ENCODE measurements around the gene CACNA1E. TPM values are rescaled to one million over a fixed set of nuclear protein-coding genes. Genes with fewer than 3 reads are reported as not detected.

CACNA1E gene
- total and polyA plus RNA-seq, 2 of the 13 experiments (the other 11 are each of a cell fraction or from before 2014, with no cell fraction given), result not detected

- Histone ChIP-seq H3K79me2 (ENCODE audit: insufficient read depth, low read length) (no peaks in the 10 kb centered on the region), H3K4me3 (replicated peaks in 1 of 3; ENCODE audit: insufficient read depth in 1 of 3, low read depth in 2 of 3, low read length in 3 of 3) (no peak overlapping the region), H4K20me1 (ENCODE audit: insufficient read depth, low read length) (no peaks in the 10 kb centered on the region), H3K9me3 (ENCODE audit: low read length) (no peaks in the 10 kb centered on the region), H3K27me3 (ENCODE audit: control insufficient read depth in 1 of 2, insufficient read depth in 2 of 2, low read length in 2 of 2) (no peaks in the 10 kb centered on the region; a peak in 2 of 5 replicates), H3K4me1 (ENCODE audit: insufficient read depth, low read length) (no peaks in the 10 kb centered on the region), H3K27ac (ENCODE audit: extremely low read length, insufficient read depth, low read length) (no peak overlapping the region), H3K36me3 (replicated peaks in 1 of 2; ENCODE audit: control insufficient read depth in 1 of 2, insufficient read depth in 2 of 2, low read length in 2 of 2) (no peaks in the 10 kb centered on the region), H3K4me2 (ENCODE audit: low read depth, low read length) (no peak overlapping the region), H2AFZ (ENCODE audit: low read length) (no peak overlapping the region), H3K9ac (ENCODE audit: insufficient read depth, low read depth, low read length) (no peak overlapping the region)
- no peak for ATAC-seq
- no peak for TF ChIP-seq ZSCAN30 (CRISPR knock-in tag; IDR thresholded peaks at IDR 0.05)
- TF ChIP-seq, protein P1, sequence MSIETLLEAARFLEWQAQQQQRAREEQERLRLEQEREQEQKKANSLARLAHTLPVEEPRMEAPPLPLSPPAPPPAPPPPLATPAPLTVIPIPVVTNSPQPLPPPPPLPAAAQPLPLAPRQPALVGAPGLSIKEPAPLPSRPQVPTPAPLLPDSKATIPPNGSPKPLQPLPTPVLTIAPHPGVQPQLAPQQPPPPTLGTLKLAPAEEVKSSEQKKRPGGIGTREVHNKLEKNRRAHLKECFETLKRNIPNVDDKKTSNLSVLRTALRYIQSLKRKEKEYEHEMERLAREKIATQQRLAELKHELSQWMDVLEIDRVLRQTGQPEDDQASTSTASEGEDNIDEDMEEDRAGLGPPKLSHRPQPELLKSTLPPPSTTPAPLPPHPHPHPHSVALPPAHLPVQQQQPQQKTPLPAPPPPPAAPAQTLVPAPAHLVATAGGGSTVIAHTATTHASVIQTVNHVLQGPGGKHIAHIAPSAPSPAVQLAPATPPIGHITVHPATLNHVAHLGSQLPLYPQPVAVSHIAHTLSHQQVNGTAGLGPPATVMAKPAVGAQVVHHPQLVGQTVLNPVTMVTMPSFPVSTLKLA (IDR thresholded peaks at IDR 0.05), result peak; percentile 63
- TF ChIP-seq SIX4 (CRISPR knock-in tag; IDR thresholded peaks at IDR 0.05), result no peak
- POLR2A ChIA-PET, result no interaction called here
- no peak for DNase-seq (ENCODE audit: low spot score)
- no TSS peak for BruUV-seq (replicated peaks)
- CTCF ChIA-PET (ENCODE audit: low intra/inter-chr PET ratio, low total read pairs), result no interaction called here
- in situ Hi-C loops (cut with HindIII; ENCODE audit: extremely low pct_ligation_motif_present, low pct_unique_long_range_greater_than_20kb) (no loop called here), intact Hi-C loops (cut with micrococcal nuclease; ENCODE audit: unreplicated experiment) (no loop called here)
- FAIRE-seq, result no peak
- WGBS (ENCODE audit: low lambda C conversion rate), result 67% methylated on average over 13 of the region's 31 CpGs
These were observed 249.1 kb downstream of the CACNA1E start for GRCh38 chr1:181732218-181732990.

DNA sequence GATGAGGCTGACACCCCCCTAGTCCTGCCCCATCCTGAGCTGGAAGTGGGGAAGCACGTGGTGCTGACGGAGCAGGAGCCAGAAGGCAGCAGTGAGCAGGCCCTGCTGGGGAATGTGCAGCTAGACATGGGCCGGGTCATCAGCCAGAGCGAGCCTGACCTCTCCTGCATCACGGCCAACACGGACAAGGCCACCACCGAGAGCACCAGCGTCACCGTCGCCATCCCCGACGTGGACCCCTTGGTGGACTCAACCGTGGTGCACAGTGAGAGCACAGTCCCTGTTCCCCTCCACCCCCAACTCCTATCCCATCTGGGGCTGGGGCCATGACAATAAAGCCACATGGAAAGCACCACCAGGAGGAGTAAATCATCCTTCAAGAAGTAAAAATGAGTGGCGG lies 250.2 kb downstream of the CACNA1E start:
- Histone ChIP-seq H3K36me3 (replicated peaks in 1 of 2; ENCODE audit: control insufficient read depth in 1 of 2, insufficient read depth in 2 of 2, low read length in 2 of 2) (no peaks in the 10 kb centered on the region), H3K4me1 (ENCODE audit: insufficient read depth, low read length) (no peaks in the 10 kb centered on the region), H4K20me1 (ENCODE audit: insufficient read depth, low read length) (no peaks in the 10 kb centered on the region), H3K4me2 (ENCODE audit: low read depth, low read length) (no peak overlapping the region), H3K79me2 (ENCODE audit: insufficient read depth, low read length) (no peaks in the 10 kb centered on the region), H3K4me3 (replicated peaks in 1 of 3; ENCODE audit: insufficient read depth in 1 of 3, low read depth in 2 of 3, low read length in 3 of 3) (no peak overlapping the region), H2AFZ (ENCODE audit: low read length) (no peak overlapping the region), H3K9ac (ENCODE audit: insufficient read depth, low read depth, low read length) (no peak overlapping the region), H3K27me3 (ENCODE audit: control insufficient read depth in 1 of 2, insufficient read depth in 2 of 2, low read length in 2 of 2) (no peaks in the 10 kb centered on the region; a peak in 2 of 5 replicates), H3K9me3 (ENCODE audit: low read length) (no peaks in the 10 kb centered on the region), H3K27ac (ENCODE audit: extremely low read length, insufficient read depth, low read length) (no peak overlapping the region)
- FAIRE-seq (no peak), ATAC-seq (no peak), DNase-seq (ENCODE audit: low spot score) (no peak)
- POLR2A ChIA-PET, result no interaction called here
- BruUV-seq (replicated peaks), result no TSS peak
- intact Hi-C loops (cut with micrococcal nuclease; ENCODE audit: unreplicated experiment) (no loop called here), in situ Hi-C loops (cut with HindIII; ENCODE audit: extremely low pct_ligation_motif_present, low pct_unique_long_range_greater_than_20kb) (no loop called here)
- WGBS (ENCODE audit: low lambda C conversion rate), result 23% methylated on average over 1 of the region's 14 CpGs
- CTCF ChIA-PET (ENCODE audit: low intra/inter-chr PET ratio, low total read pairs), result no interaction called here
- TF ChIP-seq ZNF782 (CRISPR knock-in tag; IDR thresholded peaks at IDR 0.05; ENCODE audit: borderline replicate concordance) (no peak), ZNF562 (CRISPR knock-in tag; IDR thresholded peaks at IDR 0.05; ENCODE audit: borderline replicate concordance) (no peak), JUNB (CRISPR knock-in tag; IDR thresholded peaks at IDR 0.05; ENCODE audit: borderline replicate concordance) (no peak), BCLAF1 (IDR thresholded peaks at IDR 0.05) (no peak), SIN3B (IDR thresholded peaks at IDR 0.05; ENCODE audit: low read length) (no peak)
- TF ChIP-seq, protein P2, sequence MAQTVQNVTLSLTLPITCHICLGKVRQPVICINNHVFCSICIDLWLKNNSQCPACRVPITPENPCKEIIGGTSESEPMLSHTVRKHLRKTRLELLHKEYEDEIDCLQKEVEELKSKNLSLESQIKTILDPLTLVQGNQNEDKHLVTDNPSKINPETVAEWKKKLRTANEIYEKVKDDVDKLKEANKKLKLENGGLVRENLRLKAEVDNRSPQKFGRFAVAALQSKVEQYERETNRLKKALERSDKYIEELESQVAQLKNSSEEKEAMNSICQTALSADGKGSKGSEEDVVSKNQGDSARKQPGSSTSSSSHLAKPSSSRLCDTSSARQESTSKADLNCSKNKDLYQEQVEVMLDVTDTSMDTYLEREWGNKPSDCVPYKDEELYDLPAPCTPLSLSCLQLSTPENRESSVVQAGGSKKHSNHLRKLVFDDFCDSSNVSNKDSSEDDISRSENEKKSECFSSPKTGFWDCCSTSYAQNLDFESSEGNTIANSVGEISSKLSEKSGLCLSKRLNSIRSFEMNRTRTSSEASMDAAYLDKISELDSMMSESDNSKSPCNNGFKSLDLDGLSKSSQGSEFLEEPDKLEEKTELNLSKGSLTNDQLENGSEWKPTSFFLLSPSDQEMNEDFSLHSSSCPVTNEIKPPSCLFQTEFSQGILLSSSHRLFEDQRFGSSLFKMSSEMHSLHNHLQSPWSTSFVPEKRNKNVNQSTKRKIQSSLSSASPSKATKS (CRISPR knock-in tag; IDR thresholded peaks at IDR 0.05), result no peak

Measured in HepG2 (cell line).